CD4-positive, alpha-beta memory T cell (primary cell): Measurements from ENCODE around the gene S100A11. TPM values are rescaled to one million over a fixed set of nuclear protein-coding genes. Genes with fewer than 3 reads are reported as not detected.

Source experiments
- CTCF ChIA-PET: fragments of 350-600 bp; sonication (Branson Sonifier 250); formaldehyde crosslinking; loops from one replicate; lab custom pipeline; 2021; ENCODE audit warnings: inconsistent platforms; ENCODE audit not compliant: partially characterized antibody; lab: Charles Lee
- POLR2A ChIA-PET: fragments of 350-600 bp; sonication (Branson Sonifier 250); formaldehyde crosslinking; loops from one replicate; lab custom pipeline; 2021; ENCODE audit not compliant: partially characterized antibody; lab: Charles Lee
- DNase-seq, 5 donors: peaks; one replicate each; pipeline versions ENCODE4 v3.0.0 to v3.0.0-alpha.2; 2020 to 2022; ENCODE audit warnings: mixed read lengths in 1 of 5
- H3K27ac ChIP-seq: one replicate; pipeline ENCODE4 v1.7.0; 2013; ENCODE audit warnings: low read depth, low read length
- H3K27me3 ChIP-seq: 2 replicates; pipeline ENCODE4 v1.7.0; 2013; ENCODE audit warnings: mild to moderate bottlenecking, low read length, moderate library complexity; ENCODE audit not compliant: insufficient read depth
- H3K36me3 ChIP-seq: 2 replicates; pipeline ENCODE4 v1.7.0; 2013; ENCODE audit warnings: mild to moderate bottlenecking, low read length, moderate library complexity; ENCODE audit not compliant: insufficient read depth
- H3K4me1 ChIP-seq: 2 replicates; pipeline ENCODE4 v1.7.0; 2013; ENCODE audit warnings: mild to moderate bottlenecking, low read length, moderate library complexity; ENCODE audit not compliant: insufficient read depth
- H3K4me3 ChIP-seq, 2 donors: one replicate each; pipeline ENCODE4 v1.7.0; 2013; ENCODE audit warnings: low read length in 2 of 2, mild to moderate bottlenecking in 1 of 2
- H3K9me3 ChIP-seq, 2 donors: one replicate each; pipeline ENCODE4 v1.7.0; 2013; ENCODE audit warnings: low read length in 2 of 2, control low read depth in 1 of 2; ENCODE audit not compliant: control insufficient read depth in 1 of 2
- H3K27ac Mint-ChIP-seq, 7 donors: one replicate each; pipeline ENCODE4 v1.8.0; 2020 to 2021; ENCODE audit warnings: mixed read lengths in 7 of 7, mild to moderate bottlenecking in 6 of 7, inconsistent platforms in 3 of 7, moderate library complexity in 3 of 7
- H3K27me3 Mint-ChIP-seq, 2 donors: one replicate each; pipeline ENCODE4 v1.8.0; 2020 to 2021; ENCODE audit warnings: mixed read lengths in 2 of 2
- H3K36me3 Mint-ChIP-seq, 2 donors: one replicate each; pipeline ENCODE4 v1.8.0; 2020 to 2021; ENCODE audit warnings: mixed read lengths in 2 of 2, inconsistent platforms in 1 of 2, mild to moderate bottlenecking in 1 of 2
- H3K4me1 Mint-ChIP-seq, 4 donors: one replicate each; pipeline ENCODE4 v1.8.0; 2020 to 2021; ENCODE audit warnings: mixed read lengths in 4 of 4, mild to moderate bottlenecking in 1 of 4
- H3K4me3 Mint-ChIP-seq, 8 donors: one replicate each; pipeline ENCODE4 v1.8.0; 2020 to 2021; ENCODE audit warnings: mixed read lengths in 8 of 8, mild to moderate bottlenecking in 7 of 8, moderate library complexity in 6 of 8, inconsistent platforms in 3 of 8
- H3K9me3 Mint-ChIP-seq, 8 donors: one replicate each; pipeline ENCODE4 v1.8.0; 2020 to 2021; ENCODE audit warnings: mixed read lengths in 8 of 8, mild to moderate bottlenecking in 5 of 8, inconsistent platforms in 3 of 8, moderate library complexity in 1 of 8
- intact Hi-C: fragments of 100-400 bp; cut with micrococcal nuclease; formaldehyde crosslinking; loops from one replicate; pipeline ENCODE4 v1.15.1; 2023
- polyA plus RNA-seq, 2 donors: library from polyadenylated mRNA; unstranded; fragments of 300-500 nt; fragmentation: Illumina TruSeq; gene quantifications; one replicate each; pipeline ENCODE4 v1.2.3, GENCODE V29; 2021
- total RNA-seq, 2 experiments: library from RNA; stranded (reverse); gene quantifications; one replicate each; pipeline ENCODE4 v1.2.3, GENCODE V29; 2021

Gene S100A11
- total and polyA plus RNA-seq, 4 experiments from 2014 or later: 239 to 1,204 (median 429) TPM

GRCh38 chr1:152049291-152050083 is 12.7 kb upstream of the S100A11 start:
- Histone ChIP-seq H3K9me3 (no peaks in the 10 kb centered on the region), H3K27me3 (no peaks in the 10 kb centered on the region), H3K27ac (no peak overlapping the region), H3K4me3 (no peak overlapping the region), H3K4me1 (peaks cover 31% of the 10 kb centered on the region), H3K36me3 (no peaks in the 10 kb centered on the region)
- Mint-ChIP-seq H3K9me3 (no peaks in the 10 kb centered on the region), H3K27ac (peak overlapping the region in 6 of 7 donors; percentile 19 to 87 (median 34)), H3K4me1 (peaks cover 19 to 39% (median 29%) of the 10 kb centered on the region in 4 donors), H3K27me3 (peaks cover 2 to 4% of the 10 kb centered on the region in 2 donors), H3K36me3 (no peaks in the 10 kb centered on the region), H3K4me3 (no peak overlapping the region)
- DNase-seq: no peak
- CTCF ChIA-PET: interaction anchor here (0.7 to 14.8 kb wide), 6 partner anchors 11 to 409 kb away, joined by 3 to 354 read pairs (median 58); partner anchors contain the start of gene S100A11
- POLR2A ChIA-PET: interaction anchor here (0.6 to 7.4 kb wide), 4 partner anchors 10 to 1486 kb away, joined by 4 to 207 read pairs (median 8); partner anchors contain the start of gene S100A11
- intact Hi-C loops: loop anchor here (5.0 to 10.0 kb wide), 2 partner anchors 65 to 298 kb away; partner anchors contain the start of gene TCHH

DNA sequence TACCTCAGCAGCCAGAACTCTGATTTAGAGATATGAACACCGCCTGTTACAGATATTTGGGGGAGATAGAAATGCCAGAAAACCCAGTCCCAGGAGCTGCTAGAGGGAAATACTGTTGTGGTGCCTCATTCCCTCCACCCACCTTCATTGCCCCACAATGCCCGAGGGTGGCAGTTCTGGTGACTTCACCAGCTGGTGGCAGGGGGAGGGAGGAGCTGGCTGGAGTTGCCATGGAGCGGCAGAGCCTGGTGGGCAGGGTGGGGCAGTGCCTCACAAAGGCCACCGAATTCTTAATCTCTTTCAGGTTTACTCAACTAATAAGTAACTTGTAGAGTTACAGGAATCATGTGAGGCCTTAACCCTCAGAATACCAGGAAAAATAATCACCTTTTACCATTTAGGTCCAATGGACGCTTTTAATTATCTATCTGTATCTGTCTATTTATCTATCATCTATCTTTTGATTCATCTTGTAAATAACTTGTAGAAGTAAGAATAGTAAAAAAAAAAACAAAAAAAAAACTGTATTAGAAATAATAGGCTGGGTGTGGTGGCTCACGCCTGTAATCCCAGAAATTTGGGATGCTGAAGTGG is 11.7 kb upstream of the S100A11 start:
- Histone ChIP-seq H3K36me3 (no peaks in the 10 kb centered on the region), H3K9me3 (no peaks in the 10 kb centered on the region), H3K27ac (peak overlapping the region; percentile 83), H3K27me3 (no peaks in the 10 kb centered on the region), H3K4me1 (peaks cover 31% of the 10 kb centered on the region), H3K4me3 (peak overlapping the region; percentile 12 to 16)
- intact Hi-C loops: loop anchor here (1.0 kb wide), 1 partner anchor 13 kb away; no protein-coding TSS in a partner anchor
- H3K36me3 Mint-ChIP-seq: no peaks in the 10 kb centered on the region
- ChIA-PET CTCF (interaction anchor here (0.7 to 14.8 kb wide), 7 partner anchors 12 to 410 kb away, joined by 3 to 354 read pairs (median 5); partner anchors contain the start of gene S100A11), POLR2A (interaction anchor here (0.6 to 7.4 kb wide), 12 partner anchors 9 to 412 kb away, joined by 3 to 207 read pairs (median 5); partner anchors contain the start of gene S100A11)
- peak overlapping the region; percentile 95 to 99 (median 99) for H3K27ac Mint-ChIP-seq
- no peaks in the 10 kb centered on the region for H3K9me3 Mint-ChIP-seq
- DNase-seq: no peak
- H3K4me1 Mint-ChIP-seq: peaks cover 19 to 44% (median 33%) of the 10 kb centered on the region in 4 donors
- peaks cover 2% of the 10 kb centered on the region in 2 donors for H3K27me3 Mint-ChIP-seq
- H3K4me3 Mint-ChIP-seq: peak overlapping the region; percentile 58 to 91 (median 82)

- Mint-ChIP-seq H3K4me3 (peak overlapping the region; percentile 58 to 91 (median 82)), H3K36me3 (no peaks in the 10 kb centered on the region), H3K27me3 (peaks cover 0 to 2% of the 10 kb centered on the region in 2 donors), H3K27ac (peak overlapping the region; percentile 95 to 99 (median 99)), H3K9me3 (no peaks in the 10 kb centered on the region), H3K4me1 (peaks cover 19 to 44% (median 33%) of the 10 kb centered on the region in 4 donors)
- DNase-seq: peak; percentile 81 to 96 (median 83)
- peak overlapping the region; percentile 12 to 27 for H3K4me3 ChIP-seq
- intact Hi-C loops: loop anchor here (1.0 kb wide), 1 partner anchor 13 kb away; no protein-coding TSS in a partner anchor
- H3K4me1 ChIP-seq: peaks cover 31% of the 10 kb centered on the region
- CTCF ChIA-PET: interaction anchor here (0.8 to 14.8 kb wide), 6 partner anchors 13 to 411 kb away, joined by 3 to 354 read pairs (median 58); partner anchors contain the start of gene S100A11
- no peaks in the 10 kb centered on the region for H3K27me3 ChIP-seq
- POLR2A ChIA-PET: interaction anchor here (0.6 to 7.4 kb wide), 12 partner anchors 8 to 412 kb away, joined by 3 to 207 read pairs (median 5); partner anchors contain the start of gene S100A11
- peak overlapping the region; percentile 83 for H3K27ac ChIP-seq
- H3K36me3 ChIP-seq: no peaks in the 10 kb centered on the region
- no peaks in the 10 kb centered on the region for H3K9me3 ChIP-seq
These were observed 11.1 kb upstream of the S100A11 start for GRCh38 chr1:152047730-152048415.

- no peaks in the 10 kb centered on the region for H3K27me3 ChIP-seq
- ChIA-PET CTCF (interaction anchor here (0.8 to 14.8 kb wide), 6 partner anchors 13 to 411 kb away, joined by 3 to 354 read pairs (median 58); partner anchors contain the start of gene S100A11), POLR2A (interaction anchor here (1.0 to 7.4 kb wide), 8 partner anchors 8 to 411 kb away, joined by 3 to 207 read pairs (median 8); partner anchors contain the start of gene S100A11)
- peak overlapping the region; percentile 83 for H3K27ac ChIP-seq
- Mint-ChIP-seq H3K4me1 (peaks cover 17 to 41% (median 30%) of the 10 kb centered on the region in 4 donors), H3K27ac (peak overlapping the region; percentile 95 to 99 (median 99)), H3K9me3 (no peaks in the 10 kb centered on the region), H3K4me3 (peak overlapping the region in 7 of 8 donors; percentile 58 to 91 (median 82)), H3K36me3 (no peaks in the 10 kb centered on the region), H3K27me3 (no peaks in the 10 kb centered on the region)
- H3K4me1 ChIP-seq: peaks cover 31% of the 10 kb centered on the region
- H3K4me3 ChIP-seq: peak overlapping the region; percentile 12 to 27
- peak in 1 of 5 donors; percentile 7 for DNase-seq
- H3K36me3 ChIP-seq: no peaks in the 10 kb centered on the region
- intact Hi-C loops: no loop called here
- H3K9me3 ChIP-seq: no peaks in the 10 kb centered on the region
These were observed 10.6 kb upstream of the S100A11 start for GRCh38 chr1:152047413-152047729.

GRCh38 chr1:152044386-152044785 is 7.6 kb upstream of the S100A11 start:
- no peaks in the 10 kb centered on the region for H3K27me3 Mint-ChIP-seq
- peaks cover 17 to 41% (median 25%) of the 10 kb centered on the region in 4 donors for H3K4me1 Mint-ChIP-seq
- intact Hi-C loops: no loop called here
- no peak for DNase-seq
- H3K9me3 ChIP-seq: no peaks in the 10 kb centered on the region
- peaks cover 31% of the 10 kb centered on the region for H3K4me1 ChIP-seq
- H3K36me3 ChIP-seq: no peaks in the 10 kb centered on the region
- H3K27me3 ChIP-seq: no peaks in the 10 kb centered on the region
- H3K4me3 ChIP-seq: no peak overlapping the region
- H3K4me3 Mint-ChIP-seq: no peak overlapping the region
- no peaks in the 10 kb centered on the region for H3K36me3 Mint-ChIP-seq
- no peak overlapping the region for H3K27ac ChIP-seq
- ChIA-PET POLR2A (interaction anchor here (1.3 to 7.4 kb wide), 2 partner anchors 8 to 16 kb away, joined by 3 to 207 read pairs; partner anchors contain the start of gene S100A11), CTCF (interaction anchor here (1.4 to 14.8 kb wide), 5 partner anchors 9 to 416 kb away, joined by 4 to 354 read pairs (median 10); partner anchors contain the start of gene S100A11)
- peak overlapping the region in 1 of 7 donors; percentile 43 for H3K27ac Mint-ChIP-seq
- H3K9me3 Mint-ChIP-seq: no peaks in the 10 kb centered on the region

DNA sequence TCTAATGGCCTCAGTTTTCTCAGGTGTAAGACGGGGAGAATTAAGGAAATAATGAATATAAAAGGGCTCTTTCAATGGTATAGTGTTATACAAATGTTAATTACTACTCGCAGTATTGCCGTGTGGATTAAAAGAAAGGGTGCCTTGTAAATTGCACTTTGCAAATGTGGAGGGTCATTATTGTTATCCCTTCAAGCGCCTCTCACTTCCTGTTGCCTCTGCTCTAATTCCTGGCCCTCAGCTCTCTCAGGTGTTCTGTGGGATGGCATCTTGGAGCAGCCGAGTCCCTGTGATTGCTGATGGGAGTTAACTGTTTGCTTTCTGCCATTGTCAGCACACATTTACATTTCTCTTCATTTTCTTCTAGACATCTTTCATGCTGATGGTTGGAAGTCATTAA is 7.1 kb upstream of the S100A11 start:
- ChIA-PET POLR2A (interaction anchor here (7.4 kb wide), 1 partner anchor 8 kb away, joined by 207 read pairs; the partner anchor contains the start of gene S100A11), CTCF (interaction anchor here (1.9 to 7.2 kb wide), 2 partner anchors 9 kb away, joined by 5 to 111 read pairs; partner anchors contain the start of gene S100A11)
- H3K36me3 ChIP-seq: no peaks in the 10 kb centered on the region
- peak overlapping the region in 1 of 7 donors; percentile 68 for H3K27ac Mint-ChIP-seq
- no peaks in the 10 kb centered on the region for H3K9me3 Mint-ChIP-seq
- no peaks in the 10 kb centered on the region for H3K9me3 ChIP-seq
- no peak overlapping the region for H3K27ac ChIP-seq
- no peaks in the 10 kb centered on the region for H3K27me3 ChIP-seq
- no peak for DNase-seq
- H3K4me3 Mint-ChIP-seq: no peak overlapping the region
- intact Hi-C loops: no loop called here
- no peaks in the 10 kb centered on the region for H3K36me3 Mint-ChIP-seq
- H3K4me1 Mint-ChIP-seq: peaks cover 17 to 41% (median 25%) of the 10 kb centered on the region in 4 donors
- H3K4me1 ChIP-seq: peaks cover 31% of the 10 kb centered on the region
- no peaks in the 10 kb centered on the region for H3K27me3 Mint-ChIP-seq
- no peak overlapping the region for H3K4me3 ChIP-seq
